Pericardium fibroblast (primary cell): ENCODE results near the gene NUP88. TPM values are rescaled to one million over a fixed set of nuclear protein-coding genes. Genes with fewer than 3 reads are reported as not detected.

ENCODE experiments used
- total RNA-seq: library from RNA; depleted of rRNA; stranded (reverse); fragments of >200 nt; gene quantifications from 2 replicates; pipeline ENCODE4 v1.2.3, GENCODE V29; 2015

Gene NUP88
- 34.5 and 41.4 TPM in 2 replicates for total RNA-seq

GRCh38 chr17:5419356-5419958, at the start of gene NUP88:
Gene NUP88, minus strand, starts transcription at chr17:5419662. Its CDS starts 12 bp downstream, at chr17:5419650.

DNA sequence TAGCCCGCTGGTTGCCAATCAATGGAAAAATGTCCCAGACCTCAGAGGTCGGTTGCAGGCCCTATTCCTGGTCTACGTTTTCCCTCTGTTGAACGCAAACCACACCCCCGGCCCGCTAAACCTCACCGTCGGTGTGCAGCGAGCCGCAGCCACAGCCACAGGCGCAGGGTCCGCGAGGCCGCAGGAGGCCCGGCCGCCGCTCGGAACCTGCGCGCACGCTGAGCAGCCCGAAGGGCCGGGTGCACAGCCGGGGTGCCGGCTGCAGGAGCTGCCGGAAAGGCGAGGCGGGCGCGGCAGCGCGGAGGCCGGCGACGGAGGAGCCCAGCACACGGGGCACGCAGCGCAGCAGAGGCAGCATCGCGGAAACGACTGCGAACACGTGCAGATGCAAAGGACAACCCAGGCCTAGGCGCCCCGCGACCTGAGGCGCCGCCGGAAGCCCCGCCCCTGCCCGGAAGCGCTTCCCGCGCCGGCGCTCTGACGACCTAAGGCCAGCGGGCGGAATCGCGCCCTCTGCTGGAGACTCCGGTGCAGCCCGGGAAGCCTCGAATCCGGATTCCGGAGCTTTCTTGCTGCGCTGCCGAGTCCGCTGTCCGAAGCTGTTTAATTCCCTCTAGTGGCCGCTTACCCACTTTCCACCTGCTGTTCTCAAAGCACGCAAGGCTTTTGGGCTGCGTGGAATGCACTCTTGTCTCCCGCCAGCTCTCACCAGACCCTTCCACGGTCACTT, 19.4 kb upstream of the NUP88 start, which contains the start of gene C1QBP:
Gene C1QBP (minus strand): TSS at position 440 of the 730 bp plus-strand sequence. CDS start 82 bp downstream, at position 358.

GRCh38 chr17:5419959-5420653, 644 bp upstream of the NUP88 start, which contains the start of gene RPAIN:
Gene RPAIN, plus strand, starts transcription at chr17:5420182. Its CDS starts 29 bp downstream, at chr17:5420211.

Other genes with a start within 250 kb of the NUP88 start
- 3.5 and 3.9 TPM in 2 replicates for gene ZNF594, start 227.8 kb downstream of the NUP88 start, total RNA-seq
- not detected in 2 replicates for gene SCIMP, start 184.8 kb downstream of the NUP88 start, total RNA-seq
- 26.1 and 28.7 TPM in 2 replicates for gene RABEP1, start 137.4 kb downstream of the NUP88 start, total RNA-seq
- gene RPAIN, start 520 bp upstream of the NUP88 start, total RNA-seq = 13.4 and 32.7 TPM in 2 replicates
- 148 and 187 TPM in 2 replicates for gene C1QBP, start 19.5 kb upstream of the NUP88 start, total RNA-seq
- 4.2 and 6.8 TPM in 2 replicates for gene DHX33, start 49.3 kb upstream of the NUP88 start, total RNA-seq
- gene DERL2, start 66.5 kb upstream of the NUP88 start, total RNA-seq = 41.4 and 42.4 TPM in 2 replicates
- gene MIS12, start 66.9 kb upstream of the NUP88 start, total RNA-seq = 11.2 and 14.6 TPM in 2 replicates
- gene NLRP1, start 164.8 kb upstream of the NUP88 start, total RNA-seq = 29.0 and 29.4 TPM in 2 replicates